Neutrophil (primary cell): ENCODE measurements around the gene C15orf39.

Experiments
- H3K27ac ChIP-seq: fragments of 200-600 bp; sonication (generic); 2 replicates; pipeline ENCODE4 v1.5.1; 2016; ENCODE audit warnings: mild to moderate bottlenecking, moderate library complexity
- H3K27me3 ChIP-seq: fragments of 200-600 bp; sonication (generic); 2 replicates; pipeline ENCODE4 v1.6.0; 2016; ENCODE audit warnings: mild to moderate bottlenecking
- H3K36me3 ChIP-seq: fragments of 200-600 bp; sonication (generic); 2 replicates; pipeline ENCODE4 v1.5.1; 2017
- H3K4me1 ChIP-seq, 2 experiments: fragments of 200-600 bp in 1 of 2; sonication (generic) in 1 of 2; 1 replicate in 1 of 2; 2 replicates in 1 of 2; pipeline versions ENCODE4 v1.5.1 to v1.6.1; 2013 to 2016; ENCODE audit warnings: low read depth in 1 of 2, low read length in 1 of 2, mild to moderate bottlenecking in 1 of 2, moderate library complexity in 1 of 2; ENCODE audit not compliant: control insufficient read depth in 1 of 2, insufficient read depth in 1 of 2
- H3K4me3 ChIP-seq, 2 experiments: fragments of 200-600 bp in 1 of 2; sonication (generic) in 1 of 2; 1 replicate in 1 of 2; 2 replicates in 1 of 2; pipeline ENCODE4 v1.5.1; 2013 to 2016; ENCODE audit warnings: low read depth in 1 of 2, low read length in 1 of 2, mild to moderate bottlenecking in 1 of 2, moderate library complexity in 1 of 2
- H3K9me3 ChIP-seq: fragments of 200-600 bp; sonication (generic); 2 replicates; pipeline ENCODE4 v1.5.1; 2016
- TF ChIP-seq, protein P1 (sequence below): fragments of 200-600 bp; sonication (generic); IDR thresholded peaks from 2 replicates; pipeline ENCODE4 v1.5.1; 2016; ENCODE audit warnings: antibody characterized with exemption

Gene C15orf39

DNA sequence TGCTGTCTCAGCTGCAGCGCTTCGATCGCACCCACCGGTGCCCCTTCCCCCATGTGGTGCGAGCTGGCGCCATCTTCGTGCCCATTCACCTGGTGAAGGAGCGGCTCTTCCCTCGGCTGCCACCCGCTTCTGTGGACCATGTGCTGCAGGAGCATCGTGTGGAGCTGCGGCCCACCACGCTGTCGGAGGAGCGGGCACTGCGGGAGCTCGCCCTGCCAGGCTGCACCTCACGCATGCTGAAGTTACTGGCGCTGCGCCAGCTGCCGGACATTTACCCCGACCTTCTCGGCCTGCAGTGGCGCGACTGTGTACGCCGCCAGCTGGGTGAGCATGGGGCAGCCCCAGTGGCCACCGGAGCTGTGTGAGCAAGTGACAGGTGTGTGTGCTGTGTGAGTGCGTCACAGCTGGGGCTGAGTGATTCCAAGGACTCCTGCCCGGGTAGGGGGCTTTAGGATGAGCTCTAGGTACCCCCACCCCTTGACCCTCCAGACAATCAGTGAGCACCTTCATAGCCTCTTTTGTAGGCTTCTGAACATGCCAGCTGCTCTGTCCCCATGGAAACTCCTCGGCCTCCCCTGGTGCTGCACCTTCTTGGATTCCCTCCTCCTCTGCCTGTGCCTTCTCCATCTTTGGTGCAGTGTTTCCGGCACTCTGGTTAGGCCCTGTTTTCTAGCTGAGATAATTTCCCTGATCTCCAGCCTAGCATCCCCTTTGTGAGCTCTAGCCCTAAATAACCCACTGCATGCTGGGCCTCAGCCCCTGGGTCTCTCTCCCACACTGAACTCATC is 7.0 kb downstream of the C15orf39 start:
- H3K36me3 ChIP-seq: peaks cover 97% of the 10 kb centered on the region
- peaks cover 4% of the 10 kb centered on the region for H3K9me3 ChIP-seq
- TF ChIP-seq, protein P1, sequence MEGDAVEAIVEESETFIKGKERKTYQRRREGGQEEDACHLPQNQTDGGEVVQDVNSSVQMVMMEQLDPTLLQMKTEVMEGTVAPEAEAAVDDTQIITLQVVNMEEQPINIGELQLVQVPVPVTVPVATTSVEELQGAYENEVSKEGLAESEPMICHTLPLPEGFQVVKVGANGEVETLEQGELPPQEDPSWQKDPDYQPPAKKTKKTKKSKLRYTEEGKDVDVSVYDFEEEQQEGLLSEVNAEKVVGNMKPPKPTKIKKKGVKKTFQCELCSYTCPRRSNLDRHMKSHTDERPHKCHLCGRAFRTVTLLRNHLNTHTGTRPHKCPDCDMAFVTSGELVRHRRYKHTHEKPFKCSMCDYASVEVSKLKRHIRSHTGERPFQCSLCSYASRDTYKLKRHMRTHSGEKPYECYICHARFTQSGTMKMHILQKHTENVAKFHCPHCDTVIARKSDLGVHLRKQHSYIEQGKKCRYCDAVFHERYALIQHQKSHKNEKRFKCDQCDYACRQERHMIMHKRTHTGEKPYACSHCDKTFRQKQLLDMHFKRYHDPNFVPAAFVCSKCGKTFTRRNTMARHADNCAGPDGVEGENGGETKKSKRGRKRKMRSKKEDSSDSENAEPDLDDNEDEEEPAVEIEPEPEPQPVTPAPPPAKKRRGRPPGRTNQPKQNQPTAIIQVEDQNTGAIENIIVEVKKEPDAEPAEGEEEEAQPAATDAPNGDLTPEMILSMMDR: no peak
- H3K27ac ChIP-seq: no peak overlapping the region
- H3K4me3 ChIP-seq: no peak overlapping the region
- H3K27me3 ChIP-seq: no peaks in the 10 kb centered on the region
- peaks cover 30 to 33% of the 10 kb centered on the region in 2 experiments for H3K4me1 ChIP-seq

DNA sequence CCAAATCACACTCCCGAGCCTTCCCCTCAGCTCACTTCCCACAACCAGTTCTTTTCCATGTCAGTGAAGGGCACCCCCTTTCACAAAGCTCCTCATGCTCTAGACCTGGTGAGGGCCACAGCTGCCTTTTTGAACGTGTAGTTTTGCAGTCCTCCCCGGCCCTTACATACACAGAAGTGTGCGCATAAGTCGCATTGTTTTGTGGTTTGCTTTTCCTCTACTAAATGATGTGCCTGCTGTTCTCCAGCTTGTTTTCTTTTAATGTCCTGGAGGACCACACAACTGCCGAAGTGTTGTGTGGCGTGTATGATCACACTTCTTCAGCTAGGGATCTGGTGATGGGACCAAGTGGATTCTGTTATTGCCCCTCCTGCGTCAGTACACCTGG is 7.6 kb downstream of the C15orf39 start:
- Histone ChIP-seq H3K4me1 (peaks cover 24 to 27% of the 10 kb centered on the region in 2 experiments), H3K9me3 (peaks cover 4% of the 10 kb centered on the region), H3K27ac (no peak overlapping the region), H3K27me3 (no peaks in the 10 kb centered on the region), H3K36me3 (peaks cover 99% of the 10 kb centered on the region), H3K4me3 (no peak overlapping the region)
- TF ChIP-seq, protein P1: no peak

DNA sequence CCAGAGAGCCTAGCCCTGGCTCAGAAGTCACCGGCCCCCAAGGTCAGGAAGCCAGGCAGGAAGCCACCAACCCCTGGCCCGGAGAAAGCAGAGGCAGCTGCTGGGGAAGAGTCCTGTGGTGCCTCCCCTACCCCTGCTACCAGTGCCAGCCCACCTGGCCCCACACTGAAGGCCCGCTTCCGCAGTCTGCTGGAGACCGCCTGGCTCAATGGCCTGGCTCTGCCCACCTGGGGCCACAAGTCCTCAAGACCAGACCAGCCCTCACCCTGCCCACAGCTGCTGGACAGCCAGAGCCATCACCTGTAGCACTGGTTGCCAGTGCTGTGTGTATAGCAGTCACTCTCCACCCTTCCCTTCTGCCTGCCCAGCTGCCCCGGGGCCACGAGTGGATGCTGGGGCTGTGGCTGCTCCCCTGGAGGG is 9.1 kb downstream of the C15orf39 start:
- Histone ChIP-seq H3K4me3 (no peak overlapping the region), H3K27ac (peak overlapping the region; percentile 18), H3K9me3 (peaks cover 4% of the 10 kb centered on the region), H3K27me3 (no peaks in the 10 kb centered on the region), H3K4me1 (peaks cover 9 to 14% of the 10 kb centered on the region in 2 experiments), H3K36me3 (peaks cover 97% of the 10 kb centered on the region)
- TF ChIP-seq, protein P1: no peak

GRCh38 chr15:75211436-75212199 is 9.9 kb downstream of the C15orf39 start:
- Histone ChIP-seq H3K4me1 (peaks cover 9 to 14% of the 10 kb centered on the region in 2 experiments), H3K9me3 (peaks cover 4% of the 10 kb centered on the region), H3K4me3 (no peak overlapping the region), H3K27ac (no peak overlapping the region), H3K27me3 (no peaks in the 10 kb centered on the region), H3K36me3 (peaks cover 97% of the 10 kb centered on the region)
- TF ChIP-seq, protein P1: no peak

- Histone ChIP-seq H3K27ac (no peak overlapping the region), H3K36me3 (peaks cover 95% of the 10 kb centered on the region)
- TF ChIP-seq, protein P1: no peak
Measured at GRCh38 chr15:75212200-75212858, 10.6 kb downstream of the C15orf39 start.

More at GRCh38 chr15:75212200-75212858, 10.6 kb downstream of the C15orf39 start:
- peaks cover 4% of the 10 kb centered on the region for H3K9me3 ChIP-seq
- H3K4me3 ChIP-seq: no peak overlapping the region
- peaks cover 9 to 14% of the 10 kb centered on the region in 2 experiments for H3K4me1 ChIP-seq
- no peaks in the 10 kb centered on the region for H3K27me3 ChIP-seq
